ENCODE measurements around the gene LAMTOR4. TPM values are rescaled to one million over a fixed set of nuclear protein-coding genes. Genes with fewer than 3 reads are reported as not detected.
A peak's percentile ranks its signal among the peaks of the same experiment; 100 is the strongest.

Gene LAMTOR4
- polyA plus RNA-seq, 1 donor from 2014 or later = 333 TPM

DNA sequence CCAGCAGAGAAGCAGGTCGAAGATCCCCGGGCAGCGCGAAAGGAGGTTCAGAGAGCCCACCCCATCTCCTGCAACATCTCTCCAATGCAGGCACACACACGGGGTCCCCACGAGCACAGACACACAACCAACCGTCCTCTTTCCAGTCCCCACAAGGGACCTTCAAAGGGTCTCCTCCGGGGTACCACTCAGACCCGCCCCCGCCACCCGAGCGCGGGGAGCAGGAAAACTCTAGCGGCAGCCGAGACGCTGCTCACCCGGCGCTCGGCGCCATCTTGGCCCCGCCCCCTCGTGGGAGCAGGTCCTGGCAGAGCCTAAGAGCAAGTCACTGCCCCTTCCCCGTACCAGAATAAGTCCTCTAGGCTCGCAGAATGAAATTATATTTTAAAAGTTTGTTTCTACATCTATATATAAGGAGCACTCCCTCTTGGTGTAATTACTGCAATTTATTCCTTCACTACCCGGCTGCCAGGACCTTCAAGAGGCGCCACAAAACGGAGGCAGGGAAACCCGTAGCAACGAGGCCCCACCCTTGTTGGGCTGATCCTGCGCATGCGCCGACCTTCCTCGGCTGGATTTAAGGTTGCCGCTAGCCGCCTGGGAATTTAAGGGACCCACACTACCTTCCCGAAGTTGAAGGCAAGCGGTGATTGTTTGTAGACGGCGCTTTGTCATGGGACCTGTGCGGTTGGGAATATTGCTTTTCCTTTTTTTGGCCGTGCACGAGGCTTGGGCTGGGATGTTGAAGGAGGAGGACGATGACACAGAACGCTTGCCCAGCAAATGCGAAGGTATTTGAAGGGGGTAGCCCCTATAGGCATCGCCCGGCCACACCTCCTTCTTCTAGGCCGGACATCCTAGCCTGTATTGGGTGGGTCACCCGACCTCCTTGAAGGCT lies 29.4 kb upstream of the LAMTOR4 start, which contains the start of the genes CNPY4 and TAF6:
TSS of gene CNPY4 (plus strand) at position 563 of the 898 bp plus-strand sequence. CDS start at position 674, 111 bp downstream.
TSS of gene TAF6 (minus strand) at position 287 of the 898 bp plus-strand sequence. CDS start 5,149 bp downstream, outside the sequence.
- Histone ChIP-seq H3K4me2 (ENCODE audit: low read length) (peak within 1 kb of the TSS; percentile 82), H3K4me3 (ENCODE audit: low read length) (peak within 1 kb of the TSS; percentile 88), H3F3A (ENCODE audit: insufficient read depth, low read length, poor library complexity, severe bottlenecking) (peaks cover 3% of the 10 kb centered on the region), H3K9me3 (ENCODE audit: low read length) (no peaks in the 10 kb centered on the region), H3K79me2 (replicated peaks; ENCODE audit: insufficient read depth, low read length) (peaks cover 4% of the 10 kb centered on the region), H3K36me3 (ENCODE audit: insufficient read depth, low read length) (peaks cover 8% of the 10 kb centered on the region), H3K27ac (ENCODE audit: low read length) (peak within 1 kb of the TSS; percentile 92), H3K9ac (ENCODE audit: low read length) (peak within 1 kb of the TSS; percentile 83), H3K9me2 (ENCODE audit: insufficient read depth, low read length) (no peaks in the 10 kb centered on the region), H2AFZ (ENCODE audit: low read depth, low read length) (peak within 1 kb of the TSS; percentile 75), H4K20me1 (ENCODE audit: insufficient read depth) (no peaks in the 10 kb centered on the region), H3K27me3 (ENCODE audit: insufficient read depth, low read depth, low read length) (no peaks in the 10 kb centered on the region)
- peak; percentile 100 for TF ChIP-seq TAF1 (IDR thresholded peaks at IDR 0.05; ENCODE audit: low read depth)
- no peak for TF ChIP-seq EZH2 (IDR thresholded peaks at IDR 0.05; ENCODE audit: borderline replicate concordance, insufficient read depth, low read length, poor library complexity, severe bottlenecking)
- TF ChIP-seq EP300 (conservative IDR thresholded peaks at IDR 0.05; ENCODE audit: poor library complexity, severe bottlenecking) = peak; percentile 46
- TF ChIP-seq, protein P1, sequence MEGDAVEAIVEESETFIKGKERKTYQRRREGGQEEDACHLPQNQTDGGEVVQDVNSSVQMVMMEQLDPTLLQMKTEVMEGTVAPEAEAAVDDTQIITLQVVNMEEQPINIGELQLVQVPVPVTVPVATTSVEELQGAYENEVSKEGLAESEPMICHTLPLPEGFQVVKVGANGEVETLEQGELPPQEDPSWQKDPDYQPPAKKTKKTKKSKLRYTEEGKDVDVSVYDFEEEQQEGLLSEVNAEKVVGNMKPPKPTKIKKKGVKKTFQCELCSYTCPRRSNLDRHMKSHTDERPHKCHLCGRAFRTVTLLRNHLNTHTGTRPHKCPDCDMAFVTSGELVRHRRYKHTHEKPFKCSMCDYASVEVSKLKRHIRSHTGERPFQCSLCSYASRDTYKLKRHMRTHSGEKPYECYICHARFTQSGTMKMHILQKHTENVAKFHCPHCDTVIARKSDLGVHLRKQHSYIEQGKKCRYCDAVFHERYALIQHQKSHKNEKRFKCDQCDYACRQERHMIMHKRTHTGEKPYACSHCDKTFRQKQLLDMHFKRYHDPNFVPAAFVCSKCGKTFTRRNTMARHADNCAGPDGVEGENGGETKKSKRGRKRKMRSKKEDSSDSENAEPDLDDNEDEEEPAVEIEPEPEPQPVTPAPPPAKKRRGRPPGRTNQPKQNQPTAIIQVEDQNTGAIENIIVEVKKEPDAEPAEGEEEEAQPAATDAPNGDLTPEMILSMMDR (IDR thresholded peaks at IDR 0.05; ENCODE audit: poor library complexity, severe bottlenecking) = peak; percentile 45
- TF ChIP-seq RAD21 (conservative IDR thresholded peaks at IDR 0.05) = no peak
- TF ChIP-seq MXI1 (conservative IDR thresholded peaks at IDR 0.05; ENCODE audit: poor library complexity, severe bottlenecking) = peak; percentile 75
- TF ChIP-seq SMC3 (conservative IDR thresholded peaks at IDR 0.05; ENCODE audit: poor library complexity) = peak; percentile 34
- TF ChIP-seq, protein P2, sequence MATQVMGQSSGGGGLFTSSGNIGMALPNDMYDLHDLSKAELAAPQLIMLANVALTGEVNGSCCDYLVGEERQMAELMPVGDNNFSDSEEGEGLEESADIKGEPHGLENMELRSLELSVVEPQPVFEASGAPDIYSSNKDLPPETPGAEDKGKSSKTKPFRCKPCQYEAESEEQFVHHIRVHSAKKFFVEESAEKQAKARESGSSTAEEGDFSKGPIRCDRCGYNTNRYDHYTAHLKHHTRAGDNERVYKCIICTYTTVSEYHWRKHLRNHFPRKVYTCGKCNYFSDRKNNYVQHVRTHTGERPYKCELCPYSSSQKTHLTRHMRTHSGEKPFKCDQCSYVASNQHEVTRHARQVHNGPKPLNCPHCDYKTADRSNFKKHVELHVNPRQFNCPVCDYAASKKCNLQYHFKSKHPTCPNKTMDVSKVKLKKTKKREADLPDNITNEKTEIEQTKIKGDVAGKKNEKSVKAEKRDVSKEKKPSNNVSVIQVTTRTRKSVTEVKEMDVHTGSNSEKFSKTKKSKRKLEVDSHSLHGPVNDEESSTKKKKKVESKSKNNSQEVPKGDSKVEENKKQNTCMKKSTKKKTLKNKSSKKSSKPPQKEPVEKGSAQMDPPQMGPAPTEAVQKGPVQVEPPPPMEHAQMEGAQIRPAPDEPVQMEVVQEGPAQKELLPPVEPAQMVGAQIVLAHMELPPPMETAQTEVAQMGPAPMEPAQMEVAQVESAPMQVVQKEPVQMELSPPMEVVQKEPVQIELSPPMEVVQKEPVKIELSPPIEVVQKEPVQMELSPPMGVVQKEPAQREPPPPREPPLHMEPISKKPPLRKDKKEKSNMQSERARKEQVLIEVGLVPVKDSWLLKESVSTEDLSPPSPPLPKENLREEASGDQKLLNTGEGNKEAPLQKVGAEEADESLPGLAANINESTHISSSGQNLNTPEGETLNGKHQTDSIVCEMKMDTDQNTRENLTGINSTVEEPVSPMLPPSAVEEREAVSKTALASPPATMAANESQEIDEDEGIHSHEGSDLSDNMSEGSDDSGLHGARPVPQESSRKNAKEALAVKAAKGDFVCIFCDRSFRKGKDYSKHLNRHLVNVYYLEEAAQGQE (IDR thresholded peaks at IDR 0.05; ENCODE audit: borderline replicate concordance) = peak; percentile 99
- TF ChIP-seq POLR2AphosphoS5 (IDR thresholded peaks at IDR 0.05) = peak; percentile 77

DNA sequence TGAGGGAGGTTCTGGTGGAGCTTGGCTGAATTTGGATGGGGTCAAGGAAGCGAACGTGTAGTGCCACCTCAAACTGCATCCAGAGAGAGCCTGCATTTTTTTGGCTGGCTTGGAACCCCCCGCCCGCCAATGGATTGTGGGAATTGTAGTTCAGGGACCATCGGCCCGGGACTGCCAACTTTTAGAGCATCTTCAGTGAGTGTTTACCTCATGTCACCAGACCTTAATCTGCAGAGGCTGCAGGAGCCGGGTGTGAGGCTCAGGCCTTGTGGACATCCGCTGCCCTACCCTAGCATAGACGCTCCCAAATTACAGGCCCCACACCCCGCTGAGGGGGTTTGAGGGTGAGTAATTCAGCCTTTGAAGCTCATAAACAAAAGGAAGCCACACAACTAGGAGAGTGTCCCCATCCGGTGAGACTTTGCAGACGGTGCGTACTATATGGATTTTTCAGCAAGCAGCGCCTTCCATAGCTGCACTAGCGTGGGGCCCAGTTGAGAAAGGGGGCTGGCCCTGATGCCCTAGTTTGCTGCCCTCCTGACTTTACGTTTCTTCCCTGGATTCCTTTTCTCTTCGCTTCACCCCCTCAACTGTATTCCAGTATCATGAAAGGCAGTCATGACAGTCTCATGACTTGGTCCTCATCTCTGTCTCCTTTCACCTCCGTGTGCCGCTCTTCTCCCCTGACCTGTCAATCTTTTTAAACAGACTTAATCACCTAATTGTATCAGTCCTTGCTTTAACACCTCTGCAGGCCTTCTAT lies 28.6 kb upstream of the LAMTOR4 start:
- Histone ChIP-seq H3K9me2 (ENCODE audit: insufficient read depth, low read length) (no peaks in the 10 kb centered on the region), H3K4me2 (ENCODE audit: low read length) (peak overlapping the region; percentile 82), H3K9me3 (ENCODE audit: low read length) (no peaks in the 10 kb centered on the region), H3K9ac (ENCODE audit: low read length) (peak overlapping the region; percentile 83), H2AFZ (ENCODE audit: low read depth, low read length) (peak overlapping the region; percentile 75), H3F3A (ENCODE audit: insufficient read depth, low read length, poor library complexity, severe bottlenecking) (peaks cover 3% of the 10 kb centered on the region), H4K20me1 (ENCODE audit: insufficient read depth) (no peaks in the 10 kb centered on the region), H3K27me3 (ENCODE audit: insufficient read depth, low read depth, low read length) (no peaks in the 10 kb centered on the region), H3K4me3 (ENCODE audit: low read length) (peak overlapping the region; percentile 88), H3K36me3 (ENCODE audit: insufficient read depth, low read length) (peaks cover 8% of the 10 kb centered on the region), H3K79me2 (replicated peaks; ENCODE audit: insufficient read depth, low read length) (peaks cover 4% of the 10 kb centered on the region), H3K27ac (ENCODE audit: low read length) (peak overlapping the region; percentile 92)
- TF ChIP-seq TAF1 (IDR thresholded peaks at IDR 0.05; ENCODE audit: low read depth) (no peak), MXI1 (conservative IDR thresholded peaks at IDR 0.05; ENCODE audit: poor library complexity, severe bottlenecking) (no peak), RAD21 (conservative IDR thresholded peaks at IDR 0.05) (no peak), SMC3 (conservative IDR thresholded peaks at IDR 0.05; ENCODE audit: poor library complexity) (no peak), POLR2AphosphoS5 (IDR thresholded peaks at IDR 0.05) (no peak), EZH2 (IDR thresholded peaks at IDR 0.05; ENCODE audit: borderline replicate concordance, insufficient read depth, low read length, poor library complexity, severe bottlenecking) (no peak), EP300 (conservative IDR thresholded peaks at IDR 0.05; ENCODE audit: poor library complexity, severe bottlenecking) (no peak)
- TF ChIP-seq, protein P1 (IDR thresholded peaks at IDR 0.05; ENCODE audit: poor library complexity, severe bottlenecking) = no peak
- TF ChIP-seq, protein P2 (IDR thresholded peaks at IDR 0.05; ENCODE audit: borderline replicate concordance) = no peak

All from neural cell (in vitro differentiated cells).